Body of pancreas (tissue), 4 donors: ENCODE measurements around the gene L3MBTL3. TPM values are rescaled to one million over a fixed set of nuclear protein-coding genes. Genes with fewer than 3 reads are reported as not detected.

Source experiments
- ATAC-seq: fragments of 150-250 bp; one replicate; pipeline ENCODE4 v1.9.1; 2016
- DNase-seq, 4 donors: peaks; one replicate each; pipeline ENCODE4 v3.0.0-alpha.2; 2019
- H3K27ac ChIP-seq, 4 donors: fragments of 200-600 bp; sonication (generic); 1 replicate in 3 of 4; 2 replicates in 1 of 4; pipeline versions ENCODE4 v1.5.1 to v1.6.1; 2016 to 2019; ENCODE audit warnings: mild to moderate bottlenecking in 1 of 4, mixed read lengths in 1 of 4, moderate library complexity in 1 of 4
- H3K27me3 ChIP-seq, 2 donors: fragments of 200-600 bp; sonication (generic); one replicate each; pipeline ENCODE4 v1.6.0; 2016; ENCODE audit warnings: mild to moderate bottlenecking in 1 of 2
- H3K36me3 ChIP-seq, 2 donors: fragments of 200-600 bp; sonication (generic); replicated peaks in 1 of 2; 2 replicates each; pipeline ENCODE4 v1.5.1; 2016; ENCODE audit warnings: low read depth in 2 of 2; ENCODE audit not compliant: insufficient read depth in 1 of 2
- H3K4me1 ChIP-seq: fragments of 200-600 bp; sonication (generic); one replicate; pipeline ENCODE4 v1.6.0; 2016
- H3K4me3 ChIP-seq, 2 donors: fragments of 200-600 bp; sonication (generic); 1 replicate in 1 of 2; 2 replicates in 1 of 2; pipeline ENCODE4 v1.5.1; 2016 to 2019
- H3K9me3 ChIP-seq, 3 donors: fragments of 200-600 bp; sonication (generic); 1 replicate in 2 of 3; 2 replicates in 1 of 3; pipeline ENCODE4 v1.5.1; 2016
- POLR2A ChIP-seq, 3 donors: fragments of 450-650 bp; IDR thresholded peaks; one replicate each; pipeline ENCODE4 v1.6.1; 2016; ENCODE audit warnings: antibody characterized with exemption in 3 of 3, mild to moderate bottlenecking in 2 of 3
- WGBS, 2 donors: methylation state at CpG; one replicate each; pipeline ENCODE4 v1.1.5; 2017; 5-methylcytosine and 5-hydroxymethylcytosine counted together
- intact Hi-C: fragments of 100-400 bp; cut with DNase I; formaldehyde crosslinking; loops from one replicate; pipeline ENCODE4 v1.15.1; 2023
- total RNA-seq, 2 donors: library from RNA; depleted of rRNA; stranded (reverse); fragments of >200 nt; gene quantifications; one replicate each; pipeline ENCODE4 v1.1.0, GENCODE V29; 2016
- TF ChIP-seq, protein P1 (sequence below), 7 experiments: fragments of 450-650 bp in 4 of 7; fragments of 200-600 bp in 3 of 7; sonication (generic) in 3 of 7; IDR thresholded peaks; one replicate each; pipeline ENCODE4 v1.5.1; 2016 to 2019; ENCODE audit warnings: antibody characterized with exemption in 7 of 7

Gene L3MBTL3
- total RNA-seq, 2 donors from 2014 or later, result 3.4 to 12.5 TPM

DNA sequence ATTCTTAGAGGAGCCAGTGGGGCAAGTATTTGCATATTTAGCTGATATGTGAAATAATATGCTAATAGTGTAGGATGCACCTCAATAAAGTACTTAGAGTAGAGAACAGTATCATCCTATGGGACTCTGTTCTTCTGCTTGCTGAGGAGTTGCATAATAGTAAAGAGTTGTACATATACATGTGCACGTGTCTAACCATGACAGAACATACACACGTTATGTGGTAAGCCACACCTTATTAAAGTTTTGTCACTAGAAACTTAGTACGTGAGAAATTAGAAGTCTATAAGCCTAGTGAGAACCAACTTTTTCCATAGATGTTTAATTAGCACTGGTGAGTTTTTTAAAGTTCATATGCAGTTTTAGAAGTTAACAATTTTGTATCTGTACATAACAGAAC lies 80.7 kb downstream of the L3MBTL3 start:
- DNase-seq (no peak), ATAC-seq (no peak)
- no peaks in the 10 kb centered on the region for H3K36me3 ChIP-seq
- H3K9me3 ChIP-seq, result no peaks in the 10 kb centered on the region
- H3K4me3 ChIP-seq, result no peak overlapping the region
- 92 to 93% methylated on average over 3 of the region's 3 CpGs for WGBS, 2 donors
- no peaks in the 10 kb centered on the region for H3K27me3 ChIP-seq
- intact Hi-C loops, result no loop called here
- no peak for TF ChIP-seq POLR2A (IDR thresholded peaks at IDR 0.05)
- TF ChIP-seq, protein P1, sequence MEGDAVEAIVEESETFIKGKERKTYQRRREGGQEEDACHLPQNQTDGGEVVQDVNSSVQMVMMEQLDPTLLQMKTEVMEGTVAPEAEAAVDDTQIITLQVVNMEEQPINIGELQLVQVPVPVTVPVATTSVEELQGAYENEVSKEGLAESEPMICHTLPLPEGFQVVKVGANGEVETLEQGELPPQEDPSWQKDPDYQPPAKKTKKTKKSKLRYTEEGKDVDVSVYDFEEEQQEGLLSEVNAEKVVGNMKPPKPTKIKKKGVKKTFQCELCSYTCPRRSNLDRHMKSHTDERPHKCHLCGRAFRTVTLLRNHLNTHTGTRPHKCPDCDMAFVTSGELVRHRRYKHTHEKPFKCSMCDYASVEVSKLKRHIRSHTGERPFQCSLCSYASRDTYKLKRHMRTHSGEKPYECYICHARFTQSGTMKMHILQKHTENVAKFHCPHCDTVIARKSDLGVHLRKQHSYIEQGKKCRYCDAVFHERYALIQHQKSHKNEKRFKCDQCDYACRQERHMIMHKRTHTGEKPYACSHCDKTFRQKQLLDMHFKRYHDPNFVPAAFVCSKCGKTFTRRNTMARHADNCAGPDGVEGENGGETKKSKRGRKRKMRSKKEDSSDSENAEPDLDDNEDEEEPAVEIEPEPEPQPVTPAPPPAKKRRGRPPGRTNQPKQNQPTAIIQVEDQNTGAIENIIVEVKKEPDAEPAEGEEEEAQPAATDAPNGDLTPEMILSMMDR (IDR thresholded peaks at IDR 0.05), result no peak
- no peaks in the 10 kb centered on the region for H3K4me1 ChIP-seq
- H3K27ac ChIP-seq, result no peak overlapping the region

- intact Hi-C loops, result no loop called here
- no peaks in the 10 kb centered on the region for H3K4me1 ChIP-seq
- no peak for TF ChIP-seq POLR2A (IDR thresholded peaks at IDR 0.05)
- TF ChIP-seq, protein P1 (IDR thresholded peaks at IDR 0.05), result no peak
- H3K27me3 ChIP-seq, result no peaks in the 10 kb centered on the region
- no peak overlapping the region for H3K27ac ChIP-seq
- 74 to 95% methylated on average over 4 of the region's 4 CpGs for WGBS, 2 donors
- no peak for ATAC-seq
- H3K4me3 ChIP-seq, result no peak overlapping the region
- no peaks in the 10 kb centered on the region for H3K9me3 ChIP-seq
- H3K36me3 ChIP-seq, result no peaks in the 10 kb centered on the region
- no peak for DNase-seq
These were observed 87.8 kb downstream of the L3MBTL3 start for GRCh38 chr6:130105996-130106704.

DNA sequence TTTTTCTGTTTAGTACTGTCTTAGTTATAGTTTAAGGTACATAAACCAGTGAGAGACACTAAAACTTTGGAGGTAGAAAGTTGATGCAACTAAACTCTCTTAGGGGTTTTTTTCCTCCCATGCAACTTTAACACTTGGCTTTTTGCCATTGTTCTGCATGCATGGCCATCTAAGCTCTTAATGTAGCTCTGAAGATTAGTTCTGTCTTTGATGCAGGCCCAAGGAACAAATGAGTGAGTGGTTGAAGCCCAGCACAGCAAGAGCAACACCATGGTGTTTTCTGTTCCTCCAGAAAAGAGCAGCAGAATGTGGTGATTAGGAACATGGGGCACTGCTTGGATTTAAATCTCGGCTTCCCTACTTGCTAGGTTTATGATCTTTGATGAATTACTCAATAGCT lies 89.3 kb downstream of the L3MBTL3 start:
- Histone ChIP-seq H3K27ac (no peak overlapping the region), H3K9me3 (no peaks in the 10 kb centered on the region), H3K4me1 (no peaks in the 10 kb centered on the region), H3K27me3 (no peaks in the 10 kb centered on the region), H3K36me3 (no peaks in the 10 kb centered on the region), H3K4me3 (no peak overlapping the region)
- intact Hi-C loops, result no loop called here
- DNase-seq (no peak), ATAC-seq (no peak)
- TF ChIP-seq, protein P1 (IDR thresholded peaks at IDR 0.05), result no peak
- WGBS, 2 donors, result 94 to 100% methylated on average over 1 of the region's 1 CpG

DNA sequence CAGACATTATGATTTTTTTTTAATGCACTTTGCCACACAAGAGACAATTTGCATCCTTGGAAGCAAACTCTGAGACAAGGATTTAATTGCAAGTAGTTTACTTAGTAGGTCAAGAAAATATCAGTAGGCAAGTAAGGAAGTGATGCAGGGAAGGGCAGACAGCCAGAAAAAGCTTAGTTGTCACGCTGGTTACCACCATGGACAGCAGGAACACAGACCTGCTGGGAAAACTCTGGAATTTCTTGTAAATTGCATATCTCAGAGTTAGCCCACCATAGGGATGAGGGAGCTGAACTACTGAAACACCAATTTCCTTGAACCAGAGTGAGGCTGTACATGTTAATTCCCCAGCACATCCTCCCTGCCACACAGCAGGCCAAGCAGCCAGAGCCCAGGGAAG lies 92.7 kb downstream of the L3MBTL3 start:
- no peak overlapping the region for H3K4me3 ChIP-seq
- no peaks in the 10 kb centered on the region for H3K27me3 ChIP-seq
- DNase-seq (no peak), ATAC-seq (no peak)
- no peaks in the 10 kb centered on the region for H3K9me3 ChIP-seq
- H3K27ac ChIP-seq, result no peak overlapping the region
- TF ChIP-seq, protein P1 (IDR thresholded peaks at IDR 0.05), result no peak
- no peak for TF ChIP-seq POLR2A (IDR thresholded peaks at IDR 0.05)
- WGBS, 2 donors, result 94 to 96% methylated on average over 1 of the region's 1 CpG
- H3K4me1 ChIP-seq, result no peaks in the 10 kb centered on the region
- no peaks in the 10 kb centered on the region for H3K36me3 ChIP-seq
- intact Hi-C loops, result no loop called here

DNA sequence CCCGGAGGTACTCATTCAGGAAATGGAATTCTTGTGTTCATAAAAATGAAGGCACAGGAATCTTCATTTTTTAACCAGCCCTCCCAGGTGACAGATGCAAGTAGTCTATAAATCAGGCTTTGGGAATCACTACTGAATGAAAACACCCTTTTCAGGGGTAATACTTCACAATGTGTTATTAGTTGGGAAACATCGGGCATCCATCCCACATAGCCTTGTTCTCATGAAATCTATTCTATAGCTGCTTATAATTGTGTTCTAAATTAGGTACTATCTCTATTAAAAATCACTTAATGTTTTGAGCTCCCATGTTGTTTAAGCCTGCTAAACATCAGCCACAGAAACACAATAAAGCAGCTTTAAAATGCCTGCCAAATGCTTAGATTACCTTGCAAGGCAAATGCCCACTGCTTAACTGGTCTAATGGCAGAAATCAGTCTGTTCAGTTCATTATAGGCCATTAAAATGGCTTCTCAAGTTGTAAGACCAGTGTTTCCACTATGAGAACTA lies 94.9 kb downstream of the L3MBTL3 start:
- Histone ChIP-seq H3K27ac (no peak overlapping the region), H3K9me3 (no peaks in the 10 kb centered on the region), H3K4me3 (no peak overlapping the region), H3K36me3 (no peaks in the 10 kb centered on the region), H3K4me1 (no peaks in the 10 kb centered on the region), H3K27me3 (no peaks in the 10 kb centered on the region)
- no peak for DNase-seq
- TF ChIP-seq, protein P1 (IDR thresholded peaks at IDR 0.05), result no peak
- no peak for TF ChIP-seq POLR2A (IDR thresholded peaks at IDR 0.05)
- intact Hi-C loops, result no loop called here
- ATAC-seq, result no peak
- WGBS, 2 donors, result 93 to 98% methylated on average over 2 of the region's 2 CpGs
